HG03025 (cell line): ENCODE results near the gene MARK1.
A peak's percentile ranks its signal among the peaks of the same experiment; 100 is the strongest.
"Not testable (repeated sequence)": the region's sequence is repeated elsewhere in the genome, so short reads cannot be mapped to it uniquely, and the experiment has no call there.

ENCODE experiments used
- ATAC-seq: cut with Tn5 transposase; IDR thresholded peaks from one replicate; pipeline ENCODE4 v1.9.1; 2021; ENCODE audit warnings: mild to moderate bottlenecking, moderate library complexity; ENCODE audit not compliant: unreplicated experiment, low FRiP score

Gene MARK1

DNA sequence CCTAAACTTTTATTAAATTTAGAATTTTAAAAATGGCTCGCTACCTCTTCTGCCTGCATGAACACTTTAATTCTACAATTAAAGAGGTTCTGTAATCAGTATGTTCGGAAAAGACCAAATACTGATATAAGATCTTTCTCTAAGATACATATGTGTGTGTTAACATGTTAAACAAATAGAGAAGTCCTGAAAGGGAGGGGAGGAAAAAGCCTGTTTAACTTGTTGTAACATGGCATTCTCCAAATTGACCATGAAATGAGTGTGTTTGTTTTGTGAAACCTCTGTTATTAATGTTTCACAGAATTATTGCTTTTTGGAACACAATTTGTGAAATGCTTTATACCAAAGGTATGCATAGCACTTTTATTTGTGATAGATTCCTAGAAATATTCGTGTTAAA, 77.0 kb downstream of the MARK1 start:
- ATAC-seq, result no peak

DNA sequence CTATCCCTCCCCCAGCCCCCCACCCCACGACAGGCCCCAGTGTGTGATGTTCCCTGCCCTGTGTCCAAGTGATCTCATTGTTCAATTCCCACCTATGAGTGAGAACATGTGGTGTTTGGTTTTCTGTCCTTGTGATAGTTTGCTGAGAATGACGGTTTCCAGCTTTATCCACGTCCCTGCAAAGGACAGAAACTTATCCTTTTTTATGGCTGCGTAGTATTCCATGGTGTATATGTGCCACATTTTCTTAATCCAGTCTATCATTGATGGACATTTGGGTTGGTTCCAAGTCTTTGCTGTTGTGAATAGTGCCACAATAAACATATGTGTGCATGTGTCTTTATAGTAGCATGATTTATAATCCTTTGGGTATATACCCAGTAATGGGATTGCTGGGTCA, 77.7 kb downstream of the MARK1 start:
- not testable (repeated sequence) for ATAC-seq

DNA sequence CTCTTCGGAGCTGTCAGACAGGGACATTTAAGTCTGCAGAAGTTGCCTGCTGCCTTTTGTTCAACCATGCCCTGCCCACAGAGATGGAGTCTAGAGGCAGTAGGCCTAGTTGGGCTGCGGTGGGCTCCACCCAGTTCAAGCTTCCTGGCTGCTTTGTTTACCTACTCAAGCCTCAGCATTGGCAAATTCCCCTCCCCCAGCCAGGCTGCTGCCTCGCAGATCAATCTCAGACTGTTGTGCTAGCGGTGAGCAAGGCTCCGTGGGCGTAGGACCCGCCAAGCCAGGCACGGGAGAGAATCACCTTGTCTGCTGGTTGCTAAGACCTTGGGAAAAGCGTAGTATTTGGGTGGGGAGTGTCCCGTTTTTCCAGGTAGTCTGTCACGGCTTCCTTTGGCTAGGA, 83.2 kb downstream of the MARK1 start:
- not testable (repeated sequence) for ATAC-seq

DNA sequence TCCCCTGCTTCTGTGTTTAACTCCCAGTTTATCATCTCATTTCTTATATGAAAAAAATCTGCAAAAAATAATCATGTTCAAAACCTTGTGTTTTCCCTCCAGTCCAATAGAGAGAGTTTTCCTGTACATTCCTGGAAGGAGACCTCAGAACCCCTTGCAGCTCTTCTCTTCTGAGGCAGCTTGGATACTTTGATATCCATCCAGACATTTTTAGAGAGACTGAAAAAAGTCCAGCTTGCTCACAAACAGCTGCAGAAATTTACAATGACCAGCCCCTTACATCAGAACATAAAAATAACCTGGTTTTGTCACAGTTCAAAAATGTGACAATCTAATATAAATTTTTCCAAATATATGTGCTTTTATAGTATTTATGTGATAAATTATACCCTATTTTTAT, 88.9 kb downstream of the MARK1 start:
- ATAC-seq, result no peak

DNA sequence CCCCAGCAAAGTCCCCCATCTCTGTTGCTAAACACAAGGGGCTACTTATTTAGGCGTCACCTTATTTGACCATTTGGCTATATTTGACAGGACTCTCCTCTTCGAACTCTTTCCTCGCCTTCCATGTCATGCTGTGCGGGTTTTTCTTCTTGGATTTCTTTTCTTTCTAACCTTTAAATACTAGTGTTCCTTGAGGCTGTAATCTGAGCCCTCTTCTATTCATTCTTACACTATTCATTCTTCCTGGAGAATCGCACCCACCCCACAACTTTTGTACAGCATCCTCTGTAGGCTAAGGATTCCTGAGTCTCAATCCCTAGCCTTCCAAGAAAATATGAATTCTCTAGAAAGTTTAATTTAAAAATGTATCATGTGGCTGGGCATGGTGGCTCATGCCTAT, 100.5 kb downstream of the MARK1 start:
- ATAC-seq, result no peak

DNA sequence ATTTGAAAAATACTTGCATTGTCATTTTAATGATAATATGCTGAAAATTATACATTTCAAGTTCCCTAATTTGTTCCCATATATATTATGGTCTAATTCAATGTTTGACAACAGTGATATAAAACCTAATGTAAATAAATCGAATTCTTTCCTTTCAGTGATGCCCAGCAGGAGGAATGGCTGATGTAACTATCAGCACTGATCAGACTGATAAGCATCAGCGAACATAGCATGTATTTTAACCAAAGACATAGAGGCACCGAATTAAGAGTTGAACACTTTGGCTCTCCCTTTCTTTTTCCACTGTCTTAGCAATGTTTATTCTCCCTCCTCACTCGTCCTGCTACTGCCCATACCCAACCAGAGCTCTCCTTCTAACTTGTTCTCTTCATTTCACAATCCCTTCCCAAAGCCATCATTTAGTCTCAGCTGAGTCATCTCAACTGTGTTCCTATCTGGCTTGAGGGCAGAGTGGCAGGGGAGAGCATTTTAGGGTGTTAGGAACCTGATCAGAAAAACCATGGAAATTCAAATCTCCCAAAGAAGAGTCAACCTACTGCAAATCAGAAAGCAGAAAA, 103.4 kb downstream of the MARK1 start:
- no peak for ATAC-seq

DNA sequence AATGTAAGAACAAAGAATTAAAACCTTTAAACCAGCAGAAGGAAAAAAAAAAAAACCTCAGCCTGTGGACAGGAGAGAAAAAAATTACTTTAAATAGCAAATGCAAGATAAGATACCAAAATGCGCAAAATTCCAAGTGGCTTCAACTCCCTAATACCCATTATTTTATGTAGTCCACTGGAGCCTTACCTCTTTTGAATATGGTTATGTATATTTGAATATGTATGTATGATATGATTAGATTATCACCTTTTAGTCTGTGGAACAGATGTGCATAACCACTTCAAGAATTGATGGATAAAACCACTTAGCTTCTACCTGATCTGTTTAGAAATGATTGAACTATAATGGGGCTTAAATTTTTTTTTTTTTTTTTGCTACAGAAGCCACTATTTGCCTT, 109.8 kb downstream of the MARK1 start:
- no peak for ATAC-seq

DNA sequence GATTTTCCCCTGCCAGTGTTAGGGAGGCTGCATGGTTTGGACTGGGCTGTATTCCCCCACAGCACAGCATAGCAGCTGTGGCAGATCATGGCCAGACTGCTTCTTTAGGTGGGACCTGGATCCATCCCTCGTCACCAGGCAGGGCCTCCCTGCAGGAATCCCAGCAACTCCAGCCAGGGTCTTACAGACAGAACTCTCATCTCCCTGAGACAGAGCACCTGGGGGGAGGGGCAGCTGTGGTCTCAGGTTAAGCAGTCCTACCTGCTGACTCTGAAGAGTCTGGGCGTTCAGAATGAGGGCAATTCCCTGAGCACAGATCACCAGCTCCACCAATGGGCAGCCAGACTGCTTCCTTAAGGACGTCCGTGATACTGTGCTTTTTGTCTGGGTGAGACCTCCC, 114.3 kb downstream of the MARK1 start:
- ATAC-seq, result no peak

DNA sequence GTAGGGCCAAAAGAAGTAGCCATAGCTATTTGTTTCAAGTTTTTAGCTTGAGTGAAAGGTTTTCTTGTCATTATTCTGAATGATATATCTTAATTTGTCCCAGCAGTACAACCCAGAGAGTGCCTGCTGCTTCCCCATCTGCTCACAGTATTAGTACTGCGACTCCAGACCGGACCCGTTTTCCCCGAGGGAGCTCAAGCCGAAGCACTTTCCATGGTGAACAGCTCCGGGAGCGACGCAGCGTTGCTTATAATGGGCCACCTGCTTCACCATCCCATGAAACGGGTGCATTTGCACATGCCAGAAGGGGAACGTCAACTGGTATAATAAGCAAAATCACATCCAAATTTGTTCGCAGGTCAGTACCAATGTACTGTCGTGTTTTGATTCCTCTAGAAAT, 125.1 kb downstream of the MARK1 start:
- no peak for ATAC-seq

DNA sequence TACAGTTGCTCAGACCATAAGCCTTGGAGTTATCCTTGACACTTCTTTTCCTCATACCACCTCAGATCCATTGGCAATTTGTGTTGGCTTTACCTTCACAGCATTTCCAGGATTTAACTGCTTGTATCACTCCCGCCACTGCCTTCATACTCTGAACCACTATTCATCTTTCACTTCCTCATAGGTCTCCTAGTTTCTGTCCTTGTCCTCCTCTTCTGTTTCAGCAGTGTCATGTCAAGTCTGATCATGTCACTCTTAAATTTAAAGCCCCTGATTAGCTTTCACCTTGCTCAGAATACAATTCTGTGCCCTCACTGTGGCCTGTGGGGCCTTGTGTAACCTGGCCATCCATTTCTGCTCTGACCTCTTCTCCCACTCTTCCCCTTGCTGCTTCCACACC, 127.6 kb downstream of the MARK1 start:
- ATAC-seq, result peak; percentile 99

DNA sequence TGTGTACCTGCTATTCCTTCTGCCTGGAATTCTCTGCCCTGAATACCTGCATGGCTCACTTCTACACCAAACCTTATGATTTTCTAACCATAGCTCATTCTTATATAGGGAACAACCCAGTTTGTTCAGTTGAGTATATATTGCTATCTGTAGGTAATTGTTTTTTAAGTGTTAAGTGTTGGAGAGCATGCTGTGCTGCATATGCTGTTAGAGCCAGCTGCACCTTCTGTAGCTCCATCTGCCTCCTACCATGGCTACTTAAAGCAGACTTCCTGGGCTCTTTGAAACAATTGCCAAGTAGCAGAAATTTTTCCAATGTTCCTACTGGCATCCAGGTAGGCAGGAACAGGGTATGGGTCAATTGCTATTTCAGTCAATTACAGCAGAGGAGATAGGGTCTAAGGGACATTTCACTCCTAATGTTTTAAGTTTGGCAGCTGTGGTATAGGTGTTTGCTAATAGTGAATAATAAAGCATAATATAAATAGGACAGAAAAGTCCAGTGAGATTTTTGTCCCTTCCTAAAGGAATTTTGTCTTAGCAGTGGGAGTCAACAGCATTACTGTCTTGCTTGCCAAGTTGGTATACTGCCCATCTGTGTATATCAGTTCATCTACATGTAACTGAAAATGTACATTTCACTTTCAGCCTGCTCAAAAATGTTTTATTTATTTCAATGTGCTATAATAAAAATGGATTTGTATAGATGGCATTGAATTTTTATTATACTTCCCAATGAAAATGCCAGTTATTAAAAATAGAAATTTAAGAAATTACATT, 128.2 kb downstream of the MARK1 start:
- peak; percentile 21 for ATAC-seq

DNA sequence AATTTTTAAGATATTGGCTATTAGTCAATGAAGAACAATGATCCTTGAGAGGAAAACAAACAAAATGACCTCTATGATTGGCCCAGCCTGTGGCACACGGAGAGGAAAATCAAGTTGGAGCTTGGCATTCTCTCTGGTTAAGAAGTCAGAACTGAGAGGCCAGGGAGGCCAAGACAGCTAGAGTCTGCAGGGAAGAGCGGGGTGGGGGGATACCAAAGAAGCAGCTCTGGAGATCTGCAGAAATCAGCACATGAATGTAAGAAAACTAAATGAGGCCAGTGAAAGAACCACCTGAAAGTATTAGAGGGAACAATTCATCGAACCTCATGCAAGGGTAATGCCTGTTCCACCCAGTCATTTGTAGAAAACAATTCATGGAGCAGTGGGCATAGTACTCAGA, 138.4 kb downstream of the MARK1 start:
- no peak for ATAC-seq

DNA sequence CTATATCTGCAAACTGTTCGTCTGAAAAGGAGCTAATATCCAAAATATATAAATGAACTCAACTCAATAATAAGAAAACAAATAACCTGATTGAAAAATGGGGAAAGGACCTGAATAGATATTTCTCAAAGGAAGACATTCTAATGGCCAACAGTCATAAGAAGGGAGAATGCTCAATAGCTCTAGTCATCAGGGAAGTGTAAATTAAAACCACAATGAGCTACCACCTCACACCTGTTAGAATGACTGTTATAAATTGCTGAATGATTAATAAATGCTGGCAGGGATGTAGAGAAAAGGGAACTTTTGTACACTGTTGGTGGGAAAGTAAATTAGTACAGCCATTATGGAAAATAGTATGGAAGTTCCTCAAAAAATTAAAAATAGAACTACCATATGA, 141.1 kb downstream of the MARK1 start:
- no peak for ATAC-seq

DNA sequence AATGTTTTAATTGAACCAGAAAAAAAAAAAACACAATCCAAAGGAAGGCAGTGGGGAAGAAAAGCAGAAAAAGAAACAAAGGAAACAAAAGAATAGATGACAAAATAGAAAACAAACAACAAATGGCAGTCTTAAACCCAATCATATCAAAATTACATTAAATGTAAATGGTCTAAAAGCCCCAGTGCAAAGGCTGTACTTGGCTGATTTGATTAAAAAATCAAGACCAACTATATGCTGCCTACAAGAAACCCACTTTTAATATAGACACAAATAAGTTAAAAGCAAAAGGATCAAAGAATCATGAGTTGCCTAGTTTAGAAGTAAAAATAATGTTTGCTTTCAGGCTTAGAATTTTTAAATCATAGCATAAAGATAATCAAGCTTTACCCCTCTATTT, 142.4 kb downstream of the MARK1 start:
- no peak for ATAC-seq

DNA sequence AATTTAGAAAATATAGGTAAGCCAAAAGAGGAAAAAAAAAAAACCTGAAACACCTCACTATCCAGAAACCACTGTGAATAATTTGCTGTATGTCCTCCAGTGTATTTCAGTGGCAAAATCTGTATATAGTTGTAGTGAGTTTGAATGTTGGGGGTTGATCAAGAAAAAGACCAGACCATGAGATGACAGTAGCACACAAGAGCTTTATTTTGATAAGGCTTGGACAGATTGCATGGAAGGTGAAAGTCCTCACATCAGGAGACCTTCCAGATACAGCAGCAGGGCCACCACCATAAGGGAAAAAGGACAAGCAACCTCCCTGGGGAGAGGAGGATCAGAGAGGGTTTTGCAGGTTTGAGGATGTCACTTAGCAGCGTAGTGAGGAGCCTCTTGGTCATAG, 146.0 kb downstream of the MARK1 start:
- no peak for ATAC-seq

DNA sequence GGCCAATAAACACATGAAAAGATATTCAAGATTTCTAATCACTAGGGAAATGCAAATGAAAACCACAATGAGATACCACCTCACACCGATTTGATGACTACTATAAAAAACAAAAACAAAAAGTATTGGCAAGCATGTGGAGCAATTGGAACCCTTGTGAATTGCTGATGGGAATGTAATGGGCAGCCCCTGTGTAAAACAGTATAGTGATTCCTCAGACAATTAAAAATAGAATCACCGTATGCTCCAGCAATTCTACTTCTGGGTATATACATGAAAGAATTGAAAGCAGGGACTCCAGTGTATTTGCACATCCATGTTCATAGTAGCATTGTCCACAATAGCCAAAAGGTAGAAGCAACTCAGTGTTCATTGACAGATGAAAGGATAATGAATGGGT, 149.3 kb downstream of the MARK1 start:
- no peak for ATAC-seq

DNA sequence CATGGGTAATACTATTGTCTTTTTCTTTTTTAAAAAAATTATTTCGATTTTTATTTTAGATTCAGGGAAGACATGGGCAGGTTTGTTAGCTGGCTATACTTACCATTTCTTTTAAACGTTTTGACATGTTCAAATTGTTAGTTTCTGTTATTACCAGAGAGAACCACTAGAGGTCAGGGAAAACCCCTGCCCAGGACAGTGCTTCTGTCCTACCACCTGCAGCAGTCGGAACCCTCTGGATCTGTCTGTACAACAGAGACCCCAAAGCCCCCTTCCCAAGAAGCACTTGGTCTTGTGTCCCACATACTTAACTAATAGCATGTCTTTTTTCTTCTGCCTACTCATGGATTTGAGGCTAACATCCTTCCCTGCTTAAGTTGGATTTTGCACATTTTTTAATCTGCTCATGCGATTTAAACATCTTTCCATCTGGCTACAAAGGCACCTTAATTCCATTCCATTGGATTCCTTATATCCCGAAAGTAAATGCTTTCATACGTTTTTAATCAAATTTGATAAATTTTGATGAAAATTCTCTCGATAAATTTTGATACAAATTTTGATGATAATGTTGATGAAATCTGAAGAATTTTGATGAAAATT, 152.2 kb downstream of the MARK1 start:
- peak; percentile 90 for ATAC-seq

DNA sequence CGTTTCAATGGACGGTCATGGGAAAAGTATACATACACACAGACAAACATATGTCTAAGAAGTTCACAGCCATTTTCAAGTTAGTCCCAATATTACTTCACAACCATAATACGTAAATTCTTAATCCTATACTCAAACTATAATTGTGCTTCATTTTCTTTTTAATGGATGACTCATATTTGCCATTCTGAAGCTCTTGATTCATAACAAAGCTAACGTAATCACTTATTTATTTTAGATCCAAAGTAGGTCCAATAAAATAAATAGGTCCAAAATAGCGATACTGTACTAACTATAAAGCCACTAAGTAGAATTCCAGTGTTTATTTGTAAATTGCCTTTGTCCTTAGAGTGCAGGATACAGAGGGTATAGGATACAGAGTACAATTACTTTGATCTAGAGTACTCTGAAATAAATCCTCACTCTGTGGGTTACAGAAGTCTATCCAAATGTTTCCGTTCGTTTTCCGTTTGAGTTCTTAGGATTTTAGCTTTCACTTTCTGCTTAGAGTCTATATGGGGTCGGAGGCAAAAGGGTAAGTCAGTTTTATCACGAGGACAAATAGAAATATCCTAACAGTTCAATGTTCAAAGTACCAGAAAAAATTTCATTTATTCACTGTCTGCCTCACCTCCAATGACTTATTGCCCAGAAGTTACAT, 153.4 kb downstream of the MARK1 start:
- ATAC-seq, result no peak

DNA sequence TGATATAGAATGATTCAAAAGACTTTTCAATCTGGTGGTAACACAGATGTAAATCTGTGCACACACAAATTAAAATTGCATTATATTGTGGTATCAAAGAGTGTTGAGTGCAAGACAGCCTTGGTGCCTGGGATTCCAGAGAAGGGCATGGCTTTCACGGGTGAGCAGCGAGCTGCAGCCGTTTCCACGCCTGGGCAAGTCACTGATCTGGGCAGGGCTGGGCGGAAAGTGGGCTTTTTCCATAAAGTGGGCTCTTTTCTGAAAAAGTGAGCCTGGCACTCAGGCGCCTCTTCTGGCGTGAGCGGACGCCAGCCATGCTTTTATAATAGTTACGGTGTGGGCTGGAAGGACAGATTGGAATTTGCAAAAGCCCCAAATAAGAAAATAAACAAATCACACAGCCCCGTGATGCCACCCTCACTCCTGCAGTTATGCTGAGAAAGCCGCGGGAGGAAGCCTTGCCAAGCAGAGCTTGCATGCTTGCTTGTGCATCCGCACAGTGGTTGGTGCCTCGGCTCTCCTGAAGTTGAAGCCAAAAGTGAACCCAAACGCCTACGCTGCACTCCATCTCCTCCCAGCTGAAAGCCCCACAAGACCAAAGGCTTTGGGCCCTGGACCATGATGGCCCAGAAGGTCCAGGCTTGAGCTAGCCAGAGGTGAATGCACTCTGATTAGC, 155.1 kb downstream of the MARK1 start:
- no peak for ATAC-seq

DNA sequence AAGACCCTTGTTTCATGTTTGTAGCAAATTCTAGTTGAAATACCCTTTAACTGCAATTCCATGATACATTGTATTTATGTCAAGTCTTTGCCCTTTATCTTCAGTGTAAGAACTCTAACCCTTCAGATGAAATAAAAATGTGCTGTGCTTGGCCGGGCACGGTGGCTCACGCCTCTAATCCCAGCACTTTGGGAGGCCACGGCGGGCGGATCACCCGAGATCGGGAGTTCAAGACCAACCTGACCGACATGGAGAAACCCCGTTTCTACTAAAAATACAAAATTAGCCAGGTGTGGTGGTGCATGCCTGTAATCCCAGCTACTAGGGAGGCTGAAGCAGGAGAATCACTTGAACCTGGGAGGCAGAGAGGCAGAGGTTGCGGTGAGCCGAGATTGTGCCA, 155.8 kb downstream of the MARK1 start:
- ATAC-seq, result not testable (repeated sequence)

DNA sequence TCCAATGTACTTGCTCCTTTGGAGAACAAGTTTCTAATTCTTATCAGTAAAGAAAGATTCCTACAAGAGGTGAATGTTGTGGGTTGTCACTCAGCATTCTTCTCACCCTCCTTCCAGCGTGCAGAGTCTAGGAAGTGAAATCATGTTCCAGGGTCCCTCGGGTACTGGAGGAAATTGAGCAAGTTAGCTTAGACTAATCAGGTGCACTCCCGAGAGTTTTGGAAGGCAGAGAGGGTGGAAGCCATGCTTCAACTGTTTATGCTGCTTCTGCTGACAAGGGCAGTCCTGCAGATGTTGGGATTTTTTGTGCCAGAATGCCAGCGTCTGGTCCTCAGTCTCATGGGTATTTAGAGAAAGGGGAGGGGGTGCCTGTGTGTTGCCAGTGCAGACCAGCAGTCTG, 157.0 kb downstream of the MARK1 start:
- ATAC-seq, result no peak
